ENCODE results near the gene CCDC157. TPM values are rescaled to one million over a fixed set of nuclear protein-coding genes. Genes with fewer than 3 reads are reported as not detected.

CCDC157 gene
- polyA plus RNA-seq, 4 donors: 4.9 to 7.6 (median 5.3) TPM

Other genes starting within 250 kb of the CCDC157 start
- gene LIF, start 110.2 kb upstream of the CCDC157 start, polyA plus RNA-seq (ENCODE audit: insufficient read length in 4 of 4): 1 to 10 TPM; 1.8 to 2.0 (median 1.9) TPM
- under 1 TPM in 2 of 4 donors, not detected in 2; 0.18 to 0.22 TPM for gene OSM, start 90.2 kb upstream of the CCDC157 start, polyA plus RNA-seq (ENCODE audit: insufficient read length in 4 of 4)
- gene CASTOR1, start 67.5 kb upstream of the CCDC157 start, polyA plus RNA-seq (ENCODE audit: insufficient read length in 4 of 4): 10 to 100 TPM in 2 of 4 donors, 1 to 10 TPM in 2; 9.6 to 13.7 (median 10.5) TPM
- 10 to 100 TPM; 11.7 to 17.6 (median 14.4) TPM for gene TBC1D10A, start 30.1 kb upstream of the CCDC157 start, polyA plus RNA-seq (ENCODE audit: insufficient read length in 4 of 4)
- gene SF3A1, start 113 bp upstream of the CCDC157 start, polyA plus RNA-seq (ENCODE audit: insufficient read length in 4 of 4): 100 to 1,000 TPM; 141 to 175 (median 162) TPM
- 10 to 100 TPM; 18.3 to 22.9 (median 21.8) TPM for gene RNF215, start 30.4 kb downstream of the CCDC157 start, polyA plus RNA-seq (ENCODE audit: insufficient read length in 4 of 4)
- gene SEC14L2, start 40.0 kb downstream of the CCDC157 start, polyA plus RNA-seq (ENCODE audit: insufficient read length in 4 of 4): 1 to 10 TPM; 4.0 to 7.3 (median 6.1) TPM
- 10 to 100 TPM in 1 of 4 donors, 1 to 10 TPM in 3; 7.3 to 14.1 (median 7.8) TPM for gene MTFP1, start 68.8 kb downstream of the CCDC157 start, polyA plus RNA-seq (ENCODE audit: insufficient read length in 4 of 4)
- under 1 TPM in 1 of 4 donors, not detected in 3; 0.05 TPM for gene SEC14L3, start 115.0 kb downstream of the CCDC157 start, polyA plus RNA-seq (ENCODE audit: insufficient read length in 4 of 4)
- gene SEC14L4, start 148.7 kb downstream of the CCDC157 start, polyA plus RNA-seq (ENCODE audit: insufficient read length in 4 of 4): under 1 TPM; 0.33 to 0.71 (median 0.52) TPM
- gene SEC14L6, start 189.7 kb downstream of the CCDC157 start, polyA plus RNA-seq (ENCODE audit: insufficient read length in 4 of 4): 1 to 10 TPM; 4.6 to 9.5 (median 7.8) TPM
- 10 to 100 TPM; 25.3 to 42.8 (median 27.1) TPM for gene GAL3ST1, start 217.7 kb downstream of the CCDC157 start, polyA plus RNA-seq (ENCODE audit: insufficient read length in 4 of 4)
- gene PES1, start 234.9 kb downstream of the CCDC157 start, polyA plus RNA-seq (ENCODE audit: insufficient read length in 4 of 4): 10 to 100 TPM; 65.8 to 74.7 (median 72.1) TPM